Ascending aorta (tissue), 2 donors: Measurements from ENCODE around the gene TRIM14. TPM values are rescaled to one million over a fixed set of nuclear protein-coding genes. Genes with fewer than 3 reads are reported as not detected.
"Not testable (repeated sequence)": the region's sequence is repeated elsewhere in the genome, so short reads cannot be mapped to it uniquely, and the experiment has no call there.

ENCODE experiments used
- DNase-seq, 2 donors: peaks; one replicate each; pipeline ENCODE4 v3.0.0-alpha.2; 2019; ENCODE audit warnings: low spot score in 2 of 2
- H3K27ac ChIP-seq, 2 donors: fragments of 200-600 bp; sonication (generic); one replicate each; pipeline ENCODE4 v1.5.1; 2016 to 2017; ENCODE audit warnings: mild to moderate bottlenecking in 1 of 2
- H3K27me3 ChIP-seq: fragments of 200-600 bp; sonication (generic); one replicate; pipeline ENCODE4 v1.5.1; 2017
- H3K36me3 ChIP-seq, 2 donors: fragments of 200-600 bp; sonication (generic); one replicate each; pipeline ENCODE4 v1.5.1; 2016
- H3K4me1 ChIP-seq, 2 donors: fragments of 200-600 bp; sonication (generic); one replicate each; pipeline ENCODE4 v1.5.1; 2016 to 2017; ENCODE audit warnings: mild to moderate bottlenecking in 1 of 2
- H3K4me3 ChIP-seq, 2 donors: fragments of 200-600 bp; sonication (generic); one replicate each; pipeline ENCODE4 v1.5.1; 2016 to 2017; ENCODE audit warnings: mild to moderate bottlenecking in 1 of 2
- H3K9me3 ChIP-seq, 2 donors: fragments of 200-600 bp; sonication (generic); one replicate each; pipeline ENCODE4 v1.5.1; 2016
- intact Hi-C: fragments of 100-400 bp; cut with DNase I; formaldehyde crosslinking; loops from one replicate; pipeline ENCODE4 v1.15.1; 2023
- total RNA-seq: library from RNA; depleted of rRNA; stranded (reverse); fragments of >200 nt; gene quantifications from one replicate; pipeline ENCODE4 v1.1.0, GENCODE V29; 2016
- TF ChIP-seq, protein P1 (sequence below), 3 experiments: fragments of 200-600 bp in 2 of 3; fragments of 450-650 bp in 1 of 3; sonication (generic) in 2 of 3; IDR thresholded peaks; one replicate each; pipeline ENCODE4 v1.5.1; 2016 to 2019; ENCODE audit warnings: antibody characterized with exemption in 3 of 3, mild to moderate bottlenecking in 1 of 3, moderate library complexity in 1 of 3

Gene TRIM14
- total RNA-seq, 1 donor from 2014 or later, result 16.1 TPM

DNA sequence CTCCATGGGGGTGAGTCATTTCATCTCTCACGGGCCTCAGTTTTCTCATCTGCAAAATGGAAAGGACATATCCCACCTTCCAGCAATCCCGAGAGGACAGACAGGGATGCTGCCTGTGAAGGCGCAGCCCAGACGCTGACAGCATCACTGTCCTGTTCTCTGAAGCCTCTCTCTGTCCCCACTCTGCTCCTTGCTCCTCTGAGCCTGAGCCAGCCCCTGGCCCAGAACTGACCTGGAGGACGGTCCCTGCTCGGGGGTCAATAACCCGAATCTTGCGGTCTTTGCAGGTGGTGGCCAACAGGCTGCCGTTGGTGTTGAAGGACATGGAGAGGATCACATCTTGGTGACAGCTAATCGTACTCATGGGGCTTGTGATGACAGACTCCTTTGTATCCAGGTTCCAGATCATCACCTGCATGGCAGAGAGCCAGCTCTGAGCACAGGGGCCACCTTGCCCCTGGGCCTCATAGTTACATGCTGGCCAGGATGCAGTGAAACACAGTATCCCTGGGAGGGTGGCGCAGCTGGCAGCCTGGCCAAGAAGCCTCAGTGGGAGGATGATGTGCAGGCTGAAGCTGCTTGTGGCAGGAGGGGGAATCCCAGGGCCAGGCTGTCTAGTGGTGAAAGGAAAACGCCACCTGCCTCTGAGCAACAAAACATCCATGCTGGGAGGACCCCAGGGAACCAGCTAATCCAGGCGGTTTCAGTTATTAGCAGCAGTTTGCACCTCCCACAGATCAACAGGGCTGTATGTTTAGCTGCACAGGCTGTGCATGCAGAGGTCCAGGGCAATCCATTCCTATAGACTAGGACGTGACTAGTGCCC is 14.0 kb upstream of the TRIM14 start:
- intact Hi-C loops, result no loop called here
- Histone ChIP-seq H3K27me3 (no peaks in the 10 kb centered on the region), H3K4me3 (no peak overlapping the region), H3K27ac (no peak overlapping the region), H3K36me3 (no peaks in the 10 kb centered on the region), H3K9me3 (no peaks in the 10 kb centered on the region), H3K4me1 (no peaks in the 10 kb centered on the region)
- TF ChIP-seq, protein P1, sequence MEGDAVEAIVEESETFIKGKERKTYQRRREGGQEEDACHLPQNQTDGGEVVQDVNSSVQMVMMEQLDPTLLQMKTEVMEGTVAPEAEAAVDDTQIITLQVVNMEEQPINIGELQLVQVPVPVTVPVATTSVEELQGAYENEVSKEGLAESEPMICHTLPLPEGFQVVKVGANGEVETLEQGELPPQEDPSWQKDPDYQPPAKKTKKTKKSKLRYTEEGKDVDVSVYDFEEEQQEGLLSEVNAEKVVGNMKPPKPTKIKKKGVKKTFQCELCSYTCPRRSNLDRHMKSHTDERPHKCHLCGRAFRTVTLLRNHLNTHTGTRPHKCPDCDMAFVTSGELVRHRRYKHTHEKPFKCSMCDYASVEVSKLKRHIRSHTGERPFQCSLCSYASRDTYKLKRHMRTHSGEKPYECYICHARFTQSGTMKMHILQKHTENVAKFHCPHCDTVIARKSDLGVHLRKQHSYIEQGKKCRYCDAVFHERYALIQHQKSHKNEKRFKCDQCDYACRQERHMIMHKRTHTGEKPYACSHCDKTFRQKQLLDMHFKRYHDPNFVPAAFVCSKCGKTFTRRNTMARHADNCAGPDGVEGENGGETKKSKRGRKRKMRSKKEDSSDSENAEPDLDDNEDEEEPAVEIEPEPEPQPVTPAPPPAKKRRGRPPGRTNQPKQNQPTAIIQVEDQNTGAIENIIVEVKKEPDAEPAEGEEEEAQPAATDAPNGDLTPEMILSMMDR (IDR thresholded peaks at IDR 0.05), result no peak
- no peak for DNase-seq

DNA sequence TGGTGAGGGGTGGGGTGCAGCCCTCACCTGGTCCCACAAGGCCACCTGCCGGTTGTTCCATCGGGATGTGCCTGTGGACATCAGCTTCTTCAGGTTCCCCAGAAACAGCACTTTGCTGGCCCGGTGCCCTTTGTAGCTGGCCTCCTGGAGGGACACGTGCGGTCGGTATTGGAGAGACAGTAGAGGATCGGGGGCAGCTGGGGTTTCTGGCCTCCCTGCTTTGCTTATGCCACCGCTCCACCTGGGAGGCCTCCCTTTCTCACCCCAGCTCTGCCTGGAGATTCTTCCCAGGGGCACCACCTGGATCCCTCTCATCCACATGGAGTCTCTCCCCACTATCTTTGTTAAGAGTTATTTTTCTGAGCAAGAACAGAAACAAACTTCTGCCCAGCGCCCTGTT is 13.1 kb upstream of the TRIM14 start:
- Histone ChIP-seq H3K9me3 (no peaks in the 10 kb centered on the region), H3K4me1 (no peaks in the 10 kb centered on the region), H3K27me3 (no peaks in the 10 kb centered on the region), H3K4me3 (no peak overlapping the region), H3K36me3 (no peaks in the 10 kb centered on the region), H3K27ac (no peak overlapping the region)
- intact Hi-C loops, result no loop called here
- TF ChIP-seq, protein P1 (IDR thresholded peaks at IDR 0.05), result no peak
- DNase-seq, result no peak

DNA sequence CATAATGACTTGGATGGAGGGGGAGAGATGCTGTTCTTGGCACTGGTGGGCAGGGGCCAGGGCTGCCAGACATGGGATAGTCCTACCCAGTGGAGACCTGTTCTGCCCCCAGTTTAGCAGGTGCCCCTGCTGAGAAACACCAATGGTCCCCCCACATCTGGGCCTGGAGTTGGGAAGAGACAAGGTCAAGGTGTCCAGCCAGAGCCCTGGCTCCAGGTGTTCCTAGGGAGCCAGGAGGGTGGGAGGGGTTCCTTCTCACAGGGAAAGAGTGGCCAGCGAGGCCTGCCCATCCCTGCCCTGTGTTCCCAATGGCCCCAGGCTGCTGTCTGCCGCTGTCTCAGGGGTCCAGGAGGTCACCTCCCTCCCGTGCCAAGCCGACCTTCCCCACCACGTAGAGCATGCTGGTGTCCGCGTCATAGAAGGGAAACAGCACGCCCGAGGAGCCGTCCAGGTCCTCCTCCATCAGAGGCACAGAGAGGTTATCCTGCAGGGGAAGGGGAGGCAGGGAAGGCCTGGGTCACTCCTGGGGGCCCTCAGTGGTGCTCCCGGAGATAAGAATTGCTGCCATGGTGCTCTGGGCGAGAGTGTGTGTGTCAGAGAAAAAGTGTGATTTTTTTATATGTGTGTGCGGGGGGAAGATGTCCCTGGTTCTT is 11.7 kb upstream of the TRIM14 start:
- DNase-seq, result no peak
- Histone ChIP-seq H3K27me3 (no peaks in the 10 kb centered on the region), H3K36me3 (no peaks in the 10 kb centered on the region), H3K9me3 (no peaks in the 10 kb centered on the region), H3K4me1 (no peaks in the 10 kb centered on the region), H3K4me3 (no peak overlapping the region), H3K27ac (no peak overlapping the region)
- TF ChIP-seq, protein P1 (IDR thresholded peaks at IDR 0.05), result no peak
- intact Hi-C loops, result no loop called here

DNA sequence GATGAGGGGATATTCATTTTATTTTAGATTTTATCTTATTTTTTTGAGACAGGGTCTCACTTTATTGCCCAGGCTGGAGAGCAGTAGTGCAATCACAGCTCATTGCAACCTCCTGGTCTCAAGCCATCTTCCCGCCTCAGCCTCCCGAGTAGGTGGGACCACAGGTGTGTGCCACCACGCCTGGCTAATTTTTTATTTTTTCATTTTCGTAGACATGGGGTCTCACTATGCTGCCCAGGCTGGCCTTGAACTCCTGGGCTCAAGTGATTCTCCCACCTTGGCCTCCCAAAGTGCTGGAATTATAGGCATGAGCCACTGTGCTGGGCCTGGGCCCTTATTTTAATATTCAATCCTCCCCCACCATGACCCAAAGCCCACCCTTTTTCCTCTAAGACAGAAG is 11.0 kb upstream of the TRIM14 start:
- H3K4me3 ChIP-seq, DNase-seq, H3K4me1 ChIP-seq, H3K27me3 ChIP-seq, intact Hi-C loops, H3K9me3 ChIP-seq, H3K36me3 ChIP-seq, H3K27ac ChIP-seq: not testable (repeated sequence)

DNA sequence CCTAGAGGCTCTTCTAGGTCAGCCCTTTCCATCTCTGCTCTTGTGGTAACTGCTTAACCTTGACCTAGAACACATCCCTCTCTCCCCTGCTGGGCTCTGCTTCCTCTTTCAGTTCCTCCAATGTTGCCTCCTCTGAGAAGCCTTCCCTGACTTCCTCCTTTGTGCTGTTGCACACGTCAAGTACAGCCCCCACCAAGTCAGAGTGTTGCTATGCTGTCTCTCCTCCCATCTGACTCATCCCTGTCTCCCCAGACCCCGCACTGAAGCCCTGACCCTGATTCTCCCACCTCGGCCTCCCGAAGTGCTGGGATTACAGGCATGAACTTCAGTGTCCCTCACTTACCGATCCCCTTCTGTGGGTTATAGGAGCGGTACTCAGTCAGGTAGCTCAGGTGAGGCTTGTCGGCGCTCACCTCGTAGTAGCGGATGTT is 10.4 kb upstream of the TRIM14 start:
- no peak overlapping the region for H3K27ac ChIP-seq
- TF ChIP-seq, protein P1 (IDR thresholded peaks at IDR 0.05), result no peak

DNA sequence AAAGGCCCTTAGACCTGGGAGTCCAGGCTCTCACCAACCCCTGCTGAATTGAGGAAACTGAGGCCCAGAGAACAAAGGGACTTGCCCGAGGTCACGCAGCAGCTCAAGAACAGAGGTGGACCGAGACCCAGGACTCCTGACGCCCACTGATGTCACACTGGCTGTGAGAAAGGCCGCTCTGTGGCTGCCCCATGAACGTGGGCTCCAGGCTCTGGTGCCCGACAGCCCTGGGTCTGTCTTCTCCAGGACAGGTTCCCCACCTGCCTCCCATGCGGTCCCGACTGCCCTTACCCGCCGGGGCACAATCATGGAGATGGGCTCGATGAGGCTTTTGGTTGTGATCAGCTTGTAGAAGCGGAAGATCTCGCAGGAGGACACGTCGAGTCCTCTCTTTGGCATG is 9.3 kb upstream of the TRIM14 start:
- Histone ChIP-seq H3K36me3 (no peaks in the 10 kb centered on the region), H3K27ac (no peak overlapping the region), H3K4me3 (no peak overlapping the region), H3K9me3 (no peaks in the 10 kb centered on the region), H3K4me1 (no peaks in the 10 kb centered on the region), H3K27me3 (no peaks in the 10 kb centered on the region)
- TF ChIP-seq, protein P1 (IDR thresholded peaks at IDR 0.05), result no peak
- DNase-seq, result no peak
- intact Hi-C loops, result no loop called here

More for the DNA sequence above, 10.4 kb upstream of the TRIM14 start:
- Histone ChIP-seq H3K9me3 (no peaks in the 10 kb centered on the region), H3K4me3 (no peak overlapping the region), H3K27me3 (no peaks in the 10 kb centered on the region), H3K4me1 (no peaks in the 10 kb centered on the region), H3K36me3 (no peaks in the 10 kb centered on the region)
- intact Hi-C loops, result no loop called here
- no peak for DNase-seq
